T-helper 2 cell treated with Interferon-gamma antibody and Interleukin-4, amounts not matched to agents 100 ng/mL and 5 ng/mL, for 36 hours (primary cell): ENCODE data around the gene TMEM186. TPM values are rescaled to one million over a fixed set of nuclear protein-coding genes. Genes with fewer than 3 reads are reported as not detected.

Experiments
- total RNA-seq: library from RNA; stranded (reverse); gene quantifications from 2 replicates; pipeline ENCODE4 v1.2.3, GENCODE V29; 2022

TMEM186 gene
- total RNA-seq, 1 donor from 2014 or later: 10.0 TPM

Other genes with a start within 250 kb of the TMEM186 start
- not detected in 2 replicates for gene TMEM114, start 207.1 kb downstream of the TMEM186 start, total RNA-seq
- gene METTL22, start 175.9 kb downstream of the TMEM186 start, total RNA-seq: 26.9 and 36.1 TPM in 2 replicates
- 8.5 and 9.4 TPM in 2 replicates for gene ABAT, start 123.0 kb downstream of the TMEM186 start, total RNA-seq
- gene PMM2, start 200 bp upstream of the TMEM186 start, total RNA-seq: 49.3 and 56.3 TPM in 2 replicates
- 153 and 161 TPM in 2 replicates for gene CARHSP1, start 71.4 kb upstream of the TMEM186 start, total RNA-seq
- gene LITAFD, start 84.7 kb upstream of the TMEM186 start, total RNA-seq: not detected in 2 replicates
- gene USP7, start 166.3 kb upstream of the TMEM186 start, total RNA-seq: 165 and 166 TPM in 2 replicates